ENCODE results near the gene OSBPL9. TPM values are rescaled to one million over a fixed set of nuclear protein-coding genes. Genes with fewer than 3 reads are reported as not detected.

Gene OSBPL9
- total and polyA plus RNA-seq, 9 of the 15 experiments (the other 6 are each of a cell fraction or from before 2014, with no cell fraction given) = 43.9 to 217 (median 170) TPM

DNA sequence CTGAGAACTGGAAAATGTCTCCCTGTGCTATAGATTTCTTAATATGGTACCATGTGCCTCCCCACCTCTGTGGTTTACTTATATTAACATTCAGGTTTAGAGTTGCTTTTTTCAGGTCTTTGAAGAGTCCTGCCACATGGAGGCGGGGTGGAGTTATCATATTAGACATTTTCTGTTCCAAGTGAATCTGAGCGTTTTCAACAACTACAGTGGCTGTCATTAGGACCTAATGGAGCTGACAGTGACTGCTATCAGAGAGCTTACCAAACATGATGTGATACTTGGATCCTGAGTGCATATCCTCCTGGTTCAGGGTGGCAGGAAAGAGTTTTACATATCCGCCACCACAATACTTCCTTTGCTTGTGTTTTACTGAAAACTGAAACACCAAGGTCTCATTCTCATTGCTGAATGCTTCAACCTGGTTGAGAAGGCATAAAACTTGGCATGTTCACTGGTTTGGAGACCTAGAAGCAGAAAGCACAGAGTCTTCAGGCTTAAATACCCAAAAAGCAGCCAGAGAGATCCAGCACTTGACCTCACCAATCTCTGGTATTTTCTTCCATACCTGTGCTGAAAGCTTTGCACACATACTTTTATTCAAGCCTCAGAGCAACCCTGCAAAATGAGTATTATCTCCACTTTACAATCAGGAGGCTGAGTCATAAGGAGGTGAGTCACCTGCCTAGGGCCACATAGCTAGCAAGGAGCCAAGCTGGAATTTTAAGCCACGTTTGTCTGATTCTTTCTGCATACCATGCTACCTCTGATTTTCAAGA lies 47.4 kb upstream of the OSBPL9 start (continued):
- TF ChIP-seq, protein P1, sequence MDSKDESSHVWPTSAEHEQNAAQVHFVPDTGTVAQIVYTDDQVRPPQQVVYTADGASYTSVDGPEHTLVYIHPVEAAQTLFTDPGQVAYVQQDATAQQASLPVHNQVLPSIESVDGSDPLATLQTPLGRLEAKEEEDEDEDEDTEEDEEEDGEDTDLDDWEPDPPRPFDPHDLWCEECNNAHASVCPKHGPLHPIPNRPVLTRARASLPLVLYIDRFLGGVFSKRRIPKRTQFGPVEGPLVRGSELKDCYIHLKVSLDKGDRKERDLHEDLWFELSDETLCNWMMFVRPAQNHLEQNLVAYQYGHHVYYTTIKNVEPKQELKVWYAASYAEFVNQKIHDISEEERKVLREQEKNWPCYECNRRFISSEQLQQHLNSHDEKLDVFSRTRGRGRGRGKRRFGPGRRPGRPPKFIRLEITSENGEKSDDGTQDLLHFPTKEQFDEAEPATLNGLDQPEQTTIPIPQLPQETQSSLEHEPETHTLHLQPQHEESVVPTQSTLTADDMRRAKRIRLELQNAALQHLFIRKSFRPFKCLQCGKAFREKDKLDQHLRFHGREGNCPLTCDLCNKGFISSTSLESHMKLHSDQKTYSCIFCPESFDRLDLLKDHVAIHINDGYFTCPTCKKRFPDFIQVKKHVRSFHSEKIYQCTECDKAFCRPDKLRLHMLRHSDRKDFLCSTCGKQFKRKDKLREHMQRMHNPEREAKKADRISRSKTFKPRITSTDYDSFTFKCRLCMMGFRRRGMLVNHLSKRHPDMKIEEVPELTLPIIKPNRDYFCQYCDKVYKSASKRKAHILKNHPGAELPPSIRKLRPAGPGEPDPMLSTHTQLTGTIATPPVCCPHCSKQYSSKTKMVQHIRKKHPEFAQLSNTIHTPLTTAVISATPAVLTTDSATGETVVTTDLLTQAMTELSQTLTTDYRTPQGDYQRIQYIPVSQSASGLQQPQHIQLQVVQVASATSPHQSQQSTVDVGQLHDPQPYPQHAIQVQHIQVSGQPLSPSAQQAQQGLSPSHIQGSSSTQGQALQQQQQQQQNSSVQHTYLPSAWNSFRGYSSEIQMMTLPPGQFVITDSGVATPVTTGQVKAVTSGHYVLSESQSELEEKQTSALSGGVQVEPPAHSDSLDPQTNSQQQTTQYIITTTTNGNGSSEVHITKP (IDR thresholded peaks at IDR 0.05; ENCODE audit: partially characterized antibody) = no peak
- TF ChIP-seq ZNF717 (CRISPR knock-in tag; IDR thresholded peaks at IDR 0.05) (no peak), PTRF (tag; IDR thresholded peaks at IDR 0.05) (no peak; the same call in 1 of the 2 replicates), SMC3 (conservative IDR thresholded peaks at IDR 0.05; ENCODE audit: insufficient read depth, low read depth, low read length) (0 out of 2 replicates have a peak, but pooled peaks have one; percentile 10), HEY1 (CRISPR knock-in tag; IDR thresholded peaks at IDR 0.05; ENCODE audit: borderline replicate concordance) (no peak), NCOA6 (IDR thresholded peaks at IDR 0.05) (no peak), PRPF4 (IDR thresholded peaks at IDR 0.05; ENCODE audit: insufficient read depth, low read depth, low read length, poor library complexity, severe bottlenecking) (no peak), ZNF408 (CRISPR knock-in tag; IDR thresholded peaks at IDR 0.05; ENCODE audit: low read depth) (no peak), KAT8 (IDR thresholded peaks at IDR 0.05; ENCODE audit: low read depth) (no peak), FOXK2 (conservative IDR thresholded peaks at IDR 0.05 in 1 of 2, IDR thresholded peaks at IDR 0.05 in 1 of 2; ENCODE audit: low read depth in 2 of 2) (no peak), ZNF830 (CRISPR knock-in tag; IDR thresholded peaks at IDR 0.05) (no peak)
- TF ChIP-seq, protein P2, sequence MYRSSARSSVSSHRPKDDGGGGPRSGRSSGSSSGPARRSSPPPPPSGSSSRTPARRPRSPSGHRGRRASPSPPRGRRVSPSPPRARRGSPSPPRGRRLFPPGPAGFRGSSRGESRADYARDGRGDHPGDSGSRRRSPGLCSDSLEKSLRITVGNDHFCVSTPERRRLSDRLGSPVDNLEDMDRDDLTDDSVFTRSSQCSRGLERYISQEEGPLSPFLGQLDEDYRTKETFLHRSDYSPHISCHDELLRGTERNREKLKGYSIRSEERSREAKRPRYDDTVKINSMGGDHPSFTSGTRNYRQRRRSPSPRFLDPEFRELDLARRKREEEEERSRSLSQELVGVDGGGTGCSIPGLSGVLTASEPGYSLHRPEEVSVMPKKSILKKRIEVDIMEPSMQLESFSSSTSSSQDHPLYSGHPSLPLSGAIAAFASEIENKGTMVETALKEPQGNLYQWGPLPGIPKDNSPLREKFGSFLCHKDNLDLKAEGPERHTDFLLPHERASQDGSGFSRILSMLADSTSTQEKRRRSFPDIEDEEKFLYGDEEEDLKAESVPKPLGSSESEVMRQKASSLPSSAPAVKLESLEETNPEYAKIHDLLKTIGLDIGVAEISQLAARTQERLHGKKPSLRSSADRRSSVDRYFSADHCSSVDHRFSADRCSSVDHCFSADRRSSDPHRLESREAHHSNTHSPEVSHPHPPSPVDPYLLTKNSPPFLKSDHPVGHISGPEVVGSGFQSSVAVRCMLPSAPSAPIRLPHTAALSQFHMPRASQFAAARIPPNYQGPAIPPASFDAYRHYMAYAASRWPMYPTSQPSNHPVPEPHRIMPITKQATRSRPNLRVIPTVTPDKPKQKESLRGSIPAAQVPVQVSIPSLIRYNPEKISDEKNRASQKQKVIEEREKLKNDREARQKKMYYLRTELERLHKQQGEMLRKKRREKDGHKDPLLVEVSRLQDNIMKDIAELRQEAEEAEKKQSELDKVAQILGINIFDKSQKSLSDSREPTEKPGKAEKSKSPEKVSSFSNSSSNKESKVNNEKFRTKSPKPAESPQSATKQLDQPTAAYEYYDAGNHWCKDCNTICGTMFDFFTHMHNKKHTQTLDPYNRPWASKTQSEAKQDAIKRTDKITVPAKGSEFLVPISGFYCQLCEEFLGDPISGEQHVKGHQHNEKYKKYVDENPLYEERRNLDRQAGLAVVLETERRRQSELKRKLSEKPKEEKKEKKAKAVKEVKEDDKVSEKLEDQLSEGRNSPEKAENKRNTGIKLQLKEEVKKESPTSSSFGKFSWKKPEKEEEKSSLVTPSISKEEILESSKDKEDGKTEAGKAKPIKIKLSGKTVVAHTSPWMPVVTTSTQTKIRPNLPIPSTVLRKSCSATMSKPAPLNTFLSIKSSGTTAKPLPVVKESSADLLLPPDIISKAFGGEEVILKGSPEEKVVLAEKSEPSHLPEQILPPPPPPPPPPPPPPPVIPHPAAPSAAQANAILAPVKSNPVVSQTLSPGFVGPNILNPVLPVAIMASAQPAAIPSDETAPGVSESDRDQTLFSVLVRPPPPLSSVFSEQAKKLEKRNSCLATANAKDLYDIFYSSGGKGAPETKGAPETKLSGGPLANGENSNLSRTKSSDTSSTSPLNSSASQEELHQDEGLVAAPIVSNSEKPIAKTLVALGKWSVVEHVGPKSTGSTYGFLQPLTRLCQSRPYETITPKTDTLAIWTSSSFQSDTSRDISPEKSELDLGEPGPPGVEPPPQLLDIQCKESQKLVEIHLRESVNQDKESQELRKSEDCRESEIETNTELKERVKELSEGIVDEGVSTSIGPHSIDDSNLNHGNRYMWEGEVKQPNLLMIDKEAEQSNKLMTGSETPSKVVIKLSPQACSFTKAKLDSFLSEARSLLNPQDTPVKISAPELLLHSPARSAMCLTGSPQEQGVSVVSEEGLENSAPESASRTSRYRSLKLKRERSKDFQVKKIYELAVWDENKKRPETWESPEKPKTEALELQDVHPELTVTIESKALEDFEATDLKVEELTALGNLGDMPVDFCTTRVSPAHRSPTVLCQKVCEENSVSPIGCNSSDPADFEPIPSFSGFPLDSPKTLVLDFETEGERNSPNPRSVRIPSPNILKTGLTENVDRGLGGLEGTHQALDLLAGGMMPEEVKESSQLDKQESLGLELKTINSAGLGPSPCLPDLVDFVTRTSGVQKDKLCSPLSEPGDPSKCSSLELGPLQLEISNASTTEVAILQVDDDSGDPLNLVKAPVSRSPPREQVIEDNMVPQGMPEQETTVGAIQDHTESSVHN (IDR thresholded peaks at IDR 0.05; ENCODE audit: borderline replicate concordance in 1 of 2, low read depth in 1 of 2) = no peak
- TF ChIP-seq, protein P3, sequence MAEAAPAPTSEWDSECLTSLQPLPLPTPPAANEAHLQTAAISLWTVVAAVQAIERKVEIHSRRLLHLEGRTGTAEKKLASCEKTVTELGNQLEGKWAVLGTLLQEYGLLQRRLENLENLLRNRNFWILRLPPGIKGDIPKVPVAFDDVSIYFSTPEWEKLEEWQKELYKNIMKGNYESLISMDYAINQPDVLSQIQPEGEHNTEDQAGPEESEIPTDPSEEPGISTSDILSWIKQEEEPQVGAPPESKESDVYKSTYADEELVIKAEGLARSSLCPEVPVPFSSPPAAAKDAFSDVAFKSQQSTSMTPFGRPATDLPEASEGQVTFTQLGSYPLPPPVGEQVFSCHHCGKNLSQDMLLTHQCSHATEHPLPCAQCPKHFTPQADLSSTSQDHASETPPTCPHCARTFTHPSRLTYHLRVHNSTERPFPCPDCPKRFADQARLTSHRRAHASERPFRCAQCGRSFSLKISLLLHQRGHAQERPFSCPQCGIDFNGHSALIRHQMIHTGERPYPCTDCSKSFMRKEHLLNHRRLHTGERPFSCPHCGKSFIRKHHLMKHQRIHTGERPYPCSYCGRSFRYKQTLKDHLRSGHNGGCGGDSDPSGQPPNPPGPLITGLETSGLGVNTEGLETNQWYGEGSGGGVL (CRISPR knock-in tag; IDR thresholded peaks at IDR 0.05) = no peak
